MM.1S (cell line): Measurements from ENCODE around the gene PLA2G4E.

ENCODE experiments used
- DNase-seq: peaks from one replicate; pipeline ENCODE4 v3.0.0-alpha.2; 2015
- H2AFZ ChIP-seq: fragments of 300-600 bp; sonication (generic); 2 replicates; pipeline ENCODE4 v1.6.0; 2016; ENCODE audit warnings: antibody characterized with exemption, low read length
- H3F3A ChIP-seq: fragments of 300-600 bp; sonication (generic); 2 replicates; pipeline ENCODE4 v1.6.1; 2016; ENCODE audit warnings: mild to moderate bottlenecking, antibody characterized with exemption, low read length, moderate library complexity, mixed read lengths; ENCODE audit not compliant: insufficient read depth
- H3K27ac ChIP-seq: fragments of 300-600 bp; sonication (generic); 2 replicates; pipeline ENCODE4 v1.5.1; 2016; ENCODE audit warnings: mild to moderate bottlenecking, low read length
- H3K27me3 ChIP-seq: fragments of 300-600 bp; sonication (generic); replicated peaks from 2 replicates; pipeline ENCODE4 v1.6.0; 2016; ENCODE audit warnings: low read length; ENCODE audit not compliant: insufficient read depth
- H3K36me3 ChIP-seq: fragments of 300-600 bp; sonication (generic); replicated peaks from 2 replicates; pipeline ENCODE4 v1.6.1; 2016; ENCODE audit warnings: mild to moderate bottlenecking, low read length, mixed read lengths; ENCODE audit not compliant: insufficient read depth
- H3K4me1 ChIP-seq: fragments of 300-600 bp; sonication (generic); 2 replicates; pipeline ENCODE4 v1.6.1; 2016; ENCODE audit warnings: low read length, mixed read lengths
- H3K4me2 ChIP-seq: fragments of 300-600 bp; sonication (generic); 2 replicates; pipeline ENCODE4 v1.6.0; 2016; ENCODE audit warnings: low read depth, low read length
- H3K4me3 ChIP-seq: fragments of 300-600 bp; sonication (generic); 2 replicates; pipeline ENCODE4 v1.5.1; 2016; ENCODE audit warnings: low read length, mixed read lengths
- H3K79me2 ChIP-seq: fragments of 300-600 bp; sonication (generic); 2 replicates; pipeline ENCODE4 v1.6.1; 2016; ENCODE audit warnings: mixed run types, low read length, mixed read lengths
- H3K9ac ChIP-seq: fragments of 300-600 bp; sonication (generic); 2 replicates; pipeline ENCODE4 v1.6.1; 2016; ENCODE audit warnings: low read length, mixed read lengths
- H3K9me2 ChIP-seq: fragments of 300-600 bp; sonication (generic); replicated peaks from 2 replicates; pipeline ENCODE4 v1.6.1; 2016; ENCODE audit warnings: mild to moderate bottlenecking, low read length, mixed read lengths; ENCODE audit not compliant: insufficient read depth
- H3K9me3 ChIP-seq: fragments of 300-600 bp; sonication (generic); replicated peaks from 2 replicates; pipeline ENCODE4 v1.6.1; 2016; ENCODE audit warnings: mild to moderate bottlenecking, low read length, mixed read lengths; ENCODE audit not compliant: insufficient read depth
- H4K20me1 ChIP-seq: fragments of 300-600 bp; sonication (generic); 2 replicates; pipeline ENCODE4 v1.6.1; 2016; ENCODE audit warnings: mild to moderate bottlenecking, low read length, moderate library complexity, mixed read lengths; ENCODE audit not compliant: insufficient read depth
- EZH2 ChIP-seq: fragments of 300-600 bp; sonication (generic); optimal IDR thresholded peaks from 2 replicates; pipeline ENCODE3; 2017; ENCODE audit warnings: low read depth, mild to moderate bottlenecking, antibody characterized with exemption, low read length, mixed read lengths
- EZH2phosphoT487 ChIP-seq: fragments of 300-600 bp; sonication (generic); IDR thresholded peaks from 2 replicates; pipeline ENCODE4 v1.6.1; 2018; ENCODE audit warnings: antibody characterized with exemption, low read length
- TF ChIP-seq, protein P1 (sequence below): fragments of 300-600 bp; sonication (generic); IDR thresholded peaks from 2 replicates; pipeline ENCODE4 v1.5.1; 2016; ENCODE audit warnings: antibody characterized with exemption, low read length, mixed read lengths

PLA2G4E gene

DNA sequence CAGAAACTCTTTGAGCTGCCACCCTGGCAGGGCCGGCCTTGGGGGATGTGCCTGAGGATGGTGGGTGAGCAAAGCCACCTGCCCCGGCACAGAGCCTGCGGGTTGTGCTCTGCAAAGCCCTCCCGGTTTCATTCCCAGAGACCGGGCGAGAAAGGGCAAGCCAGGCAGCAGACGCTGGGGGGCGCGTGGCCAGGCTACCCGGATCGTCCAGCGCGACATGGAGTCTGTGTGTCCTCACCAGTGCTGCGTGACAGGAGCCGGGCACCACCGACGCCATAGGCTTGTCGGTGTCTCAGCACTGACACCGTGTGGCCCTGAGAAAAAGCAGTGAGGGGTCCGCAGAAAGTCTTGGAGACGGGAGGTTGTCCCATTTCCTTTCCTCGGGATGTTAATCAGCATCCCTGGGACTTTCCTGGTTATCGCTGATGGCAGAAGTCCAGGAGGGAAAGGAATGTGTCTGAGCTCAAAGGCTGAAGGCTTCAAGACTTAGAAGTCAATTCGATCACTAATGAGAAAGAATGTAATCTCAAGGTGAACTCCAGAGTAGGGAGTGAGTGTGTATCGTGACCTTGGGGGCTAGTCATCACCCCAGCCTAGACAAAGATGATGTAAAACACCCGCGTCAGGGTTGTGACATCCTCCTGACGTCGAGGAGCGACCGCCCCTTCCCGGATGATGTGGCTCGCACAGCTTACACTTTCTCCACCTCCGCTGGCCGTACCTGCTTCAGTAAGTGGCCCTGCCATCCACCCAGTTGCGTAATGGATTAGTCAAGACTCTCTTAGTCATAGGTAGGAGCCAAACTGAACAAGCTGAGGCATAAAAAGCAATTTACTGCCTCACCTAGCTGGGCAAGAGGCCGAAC, 36.3 kb upstream of the PLA2G4E start:
- Histone ChIP-seq H3K4me2 (peak overlapping the region; percentile 49), H3K4me3 (peak overlapping the region; percentile 52), H2AFZ (peak overlapping the region; percentile 74), H3K36me3 (no peaks in the 10 kb centered on the region), H3K9me2 (no peaks in the 10 kb centered on the region), H3K9me3 (no peaks in the 10 kb centered on the region), H3K9ac (peak overlapping the region; percentile 1; the same call in 1 of the 2 replicates), H3K4me1 (no peaks in the 10 kb centered on the region), H3K79me2 (no peaks in the 10 kb centered on the region), H4K20me1 (no peaks in the 10 kb centered on the region), H3F3A (no peaks in the 10 kb centered on the region), H3K27ac (no peak overlapping the region), H3K27me3 (no peaks in the 10 kb centered on the region)
- DNase-seq = peak; percentile 72
- TF ChIP-seq EZH2phosphoT487 = no peak
- TF ChIP-seq, protein P1, sequence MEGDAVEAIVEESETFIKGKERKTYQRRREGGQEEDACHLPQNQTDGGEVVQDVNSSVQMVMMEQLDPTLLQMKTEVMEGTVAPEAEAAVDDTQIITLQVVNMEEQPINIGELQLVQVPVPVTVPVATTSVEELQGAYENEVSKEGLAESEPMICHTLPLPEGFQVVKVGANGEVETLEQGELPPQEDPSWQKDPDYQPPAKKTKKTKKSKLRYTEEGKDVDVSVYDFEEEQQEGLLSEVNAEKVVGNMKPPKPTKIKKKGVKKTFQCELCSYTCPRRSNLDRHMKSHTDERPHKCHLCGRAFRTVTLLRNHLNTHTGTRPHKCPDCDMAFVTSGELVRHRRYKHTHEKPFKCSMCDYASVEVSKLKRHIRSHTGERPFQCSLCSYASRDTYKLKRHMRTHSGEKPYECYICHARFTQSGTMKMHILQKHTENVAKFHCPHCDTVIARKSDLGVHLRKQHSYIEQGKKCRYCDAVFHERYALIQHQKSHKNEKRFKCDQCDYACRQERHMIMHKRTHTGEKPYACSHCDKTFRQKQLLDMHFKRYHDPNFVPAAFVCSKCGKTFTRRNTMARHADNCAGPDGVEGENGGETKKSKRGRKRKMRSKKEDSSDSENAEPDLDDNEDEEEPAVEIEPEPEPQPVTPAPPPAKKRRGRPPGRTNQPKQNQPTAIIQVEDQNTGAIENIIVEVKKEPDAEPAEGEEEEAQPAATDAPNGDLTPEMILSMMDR = peak; percentile 82

DNA sequence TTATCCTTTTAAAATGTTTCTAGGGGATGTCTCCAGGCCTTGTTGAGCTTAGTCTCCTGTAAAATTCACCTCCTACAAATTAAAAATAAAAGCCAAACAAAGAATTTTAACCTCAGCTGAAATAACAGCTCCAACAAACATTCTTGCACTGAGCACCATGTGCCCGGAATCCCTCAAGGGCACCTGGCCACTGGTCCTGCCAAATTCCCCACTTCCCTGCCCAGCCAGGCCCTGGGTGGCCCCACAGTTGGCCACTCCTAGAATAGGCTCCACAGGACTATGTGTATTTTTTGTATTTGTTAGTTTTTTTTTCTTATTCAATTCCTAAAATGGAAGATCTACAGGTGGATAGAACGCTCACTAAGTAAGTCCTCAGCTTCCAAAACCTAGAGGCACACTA, 33.1 kb upstream of the PLA2G4E start:
- Histone ChIP-seq H3K36me3 (no peaks in the 10 kb centered on the region), H3K9me2 (no peaks in the 10 kb centered on the region), H3K27me3 (no peaks in the 10 kb centered on the region), H3K4me3 (no peak overlapping the region), H3K79me2 (no peaks in the 10 kb centered on the region), H3K9me3 (no peaks in the 10 kb centered on the region), H3F3A (no peaks in the 10 kb centered on the region), H2AFZ (no peak overlapping the region), H3K27ac (no peak overlapping the region), H3K4me1 (no peaks in the 10 kb centered on the region), H3K9ac (no peak overlapping the region), H3K4me2 (no peak overlapping the region), H4K20me1 (no peaks in the 10 kb centered on the region)
- no peak for DNase-seq
- TF ChIP-seq, protein P1 = no peak
- TF ChIP-seq EZH2 = no peak
- TF ChIP-seq EZH2phosphoT487 = no peak

DNA sequence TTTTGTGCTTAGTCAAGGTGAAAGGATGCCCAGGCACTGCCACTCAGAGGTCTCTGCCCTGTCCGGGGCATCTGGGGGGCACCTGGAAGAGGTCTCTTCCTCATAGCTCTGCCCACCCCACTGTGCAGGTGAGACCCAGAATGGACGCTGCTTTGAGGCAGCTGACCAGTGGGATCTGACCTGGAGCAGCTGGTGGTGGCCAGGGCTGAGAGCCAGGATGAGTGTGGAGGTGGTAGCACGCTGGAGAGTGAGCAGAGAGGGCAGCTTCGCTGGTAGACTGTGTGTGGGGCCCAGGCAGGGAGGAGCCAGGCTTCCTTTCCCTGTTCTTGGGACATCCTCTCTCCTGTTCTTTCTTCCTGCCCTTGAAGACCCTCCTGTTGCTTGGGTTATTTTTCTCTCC, 32.2 kb upstream of the PLA2G4E start:
- Histone ChIP-seq H3K36me3 (no peaks in the 10 kb centered on the region), H3K9ac (no peak overlapping the region), H3K4me1 (no peaks in the 10 kb centered on the region), H3K27ac (no peak overlapping the region), H3K4me2 (no peak overlapping the region), H3K9me2 (no peaks in the 10 kb centered on the region), H3K4me3 (no peak overlapping the region), H3K79me2 (no peaks in the 10 kb centered on the region), H3K27me3 (no peaks in the 10 kb centered on the region), H4K20me1 (no peaks in the 10 kb centered on the region), H3F3A (no peaks in the 10 kb centered on the region), H3K9me3 (no peaks in the 10 kb centered on the region), H2AFZ (no peak overlapping the region)
- TF ChIP-seq EZH2 = no peak
- no peak for TF ChIP-seq EZH2phosphoT487
- no peak for DNase-seq
